ACHN (cell line): Measurements from ENCODE around the gene PPP6C.
"Not testable (repeated sequence)": the region's sequence is repeated elsewhere in the genome, so short reads cannot be mapped to it uniquely, and the experiment has no call there.

Experiments
- DNase-seq: peaks from one replicate; pipeline ENCODE4 v3.0.0-alpha.2; 2015
- in situ Hi-C: cut with HindIII; loops from 2 replicates; pipeline ENCODE4 v1.10.0; 2017; ENCODE audit warnings: low sequenced_read_pairs, low pct_ligation_motif_present, low pct_unique_long_range_greater_than_20kb

Gene PPP6C

GRCh38 chr9:125189361-125190289 is at the start of gene PPP6C:
PPP6C (minus strand) TSS chr9:125189803; CDS start chr9:125189718, 85 bp downstream.
- in situ Hi-C loops: no loop called here
- DNase-seq: peak; percentile 93

GRCh38 chr9:125238915-125239446 is 49.4 kb upstream of the PPP6C start:
- in situ Hi-C loops: no loop called here
- no peak for DNase-seq

- in situ Hi-C loops: no loop called here
- DNase-seq: no peak
Observed at GRCh38 chr9:125238127-125238914, 48.7 kb upstream of the PPP6C start.

GRCh38 chr9:125236520-125237159 is 47.0 kb upstream of the PPP6C start:
- in situ Hi-C loops: not testable (repeated sequence)

GRCh38 chr9:125235804-125236519 is 46.4 kb upstream of the PPP6C start:
- in situ Hi-C loops: no loop called here

More at GRCh38 chr9:125236520-125237159, 47.0 kb upstream of the PPP6C start:
- DNase-seq: not testable (repeated sequence)

GRCh38 chr9:125234099-125234498 is 44.5 kb upstream of the PPP6C start:
- in situ Hi-C loops, DNase-seq: not testable (repeated sequence)

More at GRCh38 chr9:125235804-125236519, 46.4 kb upstream of the PPP6C start:
- DNase-seq: no peak

- peak; percentile 93 for DNase-seq
- in situ Hi-C loops: no loop called here
Observed at GRCh38 chr9:125233678-125234077, 44.1 kb upstream of the PPP6C start.

GRCh38 chr9:125227761-125228160 is 38.2 kb upstream of the PPP6C start:
- no peak for DNase-seq
- in situ Hi-C loops: no loop called here

- in situ Hi-C loops, DNase-seq: not testable (repeated sequence)
Observed at GRCh38 chr9:125224858-125225257, 35.3 kb upstream of the PPP6C start.

GRCh38 chr9:125218621-125219020 is 29.0 kb upstream of the PPP6C start:
- in situ Hi-C loops: no loop called here
- DNase-seq: no peak

GRCh38 chr9:125214186-125214585 is 24.6 kb upstream of the PPP6C start:
- no peak for DNase-seq
- in situ Hi-C loops: no loop called here

GRCh38 chr9:125204477-125204876 is 14.9 kb upstream of the PPP6C start:
- no peak for DNase-seq
- in situ Hi-C loops: no loop called here

GRCh38 chr9:125202846-125203618 is 13.4 kb upstream of the PPP6C start:
- in situ Hi-C loops: no loop called here

GRCh38 chr9:125200216-125201047 is 10.8 kb upstream of the PPP6C start, which contains the start of gene RABEPK:
RABEPK (plus strand) TSS chr9:125200542; CDS start chr9:125203014, 2,472 bp downstream.
- peak; percentile 94 for DNase-seq
- in situ Hi-C loops: no loop called here

More at GRCh38 chr9:125202846-125203618, 13.4 kb upstream of the PPP6C start:
- DNase-seq: no peak

GRCh38 chr9:125195591-125195990 is 6.0 kb upstream of the PPP6C start:
- not testable (repeated sequence) for DNase-seq

GRCh38 chr9:125194466-125194865 is 4.9 kb upstream of the PPP6C start:
- in situ Hi-C loops, DNase-seq: not testable (repeated sequence)

More at GRCh38 chr9:125195591-125195990, 6.0 kb upstream of the PPP6C start:
- in situ Hi-C loops: not testable (repeated sequence)
